GM18867 (cell line): Measurements from ENCODE around the gene SGMS2.
"Not testable (repeated sequence)": the region's sequence is repeated elsewhere in the genome, so short reads cannot be mapped to it uniquely, and the experiment has no call there.

Experiments used
- ATAC-seq: cut with Tn5 transposase; IDR thresholded peaks from one replicate; pipeline ENCODE4 v1.9.1; 2021; ENCODE audit warnings: mild to moderate bottlenecking, moderate library complexity; ENCODE audit not compliant: unreplicated experiment

SGMS2 gene

DNA sequence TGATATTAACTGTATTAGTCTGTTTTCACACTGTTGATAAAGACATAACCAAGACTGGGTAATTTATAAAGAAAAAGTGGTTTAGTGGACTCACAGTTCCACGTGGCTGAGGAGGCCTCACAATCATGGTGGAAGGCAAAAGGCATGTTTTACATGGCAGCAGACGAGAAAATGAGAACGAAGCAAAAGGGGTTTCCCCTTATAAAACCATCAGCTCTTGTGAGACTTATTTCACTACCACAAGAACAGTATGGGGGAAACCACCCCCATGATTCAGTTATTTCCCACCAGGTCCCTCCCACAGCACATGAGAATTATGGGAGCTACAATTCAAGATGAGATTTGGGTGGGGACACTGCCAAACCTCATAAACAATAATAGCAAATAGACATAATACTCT, 80.3 kb downstream of the SGMS2 start:
- not testable (repeated sequence) for ATAC-seq

DNA sequence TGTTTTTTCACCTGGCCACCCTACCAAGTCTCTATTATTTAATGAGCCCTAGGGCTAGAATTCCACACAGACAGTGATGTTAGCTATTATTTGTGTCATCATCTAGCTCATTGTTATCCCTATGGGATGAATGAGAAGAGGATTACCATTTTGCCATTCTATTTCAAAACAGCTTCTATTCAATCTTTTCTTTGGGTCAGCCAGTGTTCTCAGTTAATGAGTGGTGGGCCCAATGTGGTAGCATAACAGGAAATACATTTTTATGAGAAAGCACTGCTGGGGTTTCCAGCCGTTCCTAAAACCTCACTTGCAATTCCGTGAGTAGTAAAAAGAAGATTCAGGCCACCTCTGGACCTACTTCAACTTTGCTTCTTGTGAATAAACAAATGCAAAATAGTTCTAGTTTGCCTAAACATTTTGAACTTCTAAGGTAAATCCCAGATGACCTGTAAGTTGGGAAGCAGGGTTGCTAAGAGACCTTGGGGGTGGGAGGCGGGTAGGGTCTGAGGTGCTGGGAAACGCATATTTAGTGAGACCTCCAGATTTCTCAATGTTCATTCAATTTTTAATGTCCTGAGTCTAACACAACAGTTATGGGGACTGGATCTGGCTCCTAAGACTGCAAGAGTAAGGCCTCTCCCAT, 81.8 kb downstream of the SGMS2 start:
- ATAC-seq, result no peak

DNA sequence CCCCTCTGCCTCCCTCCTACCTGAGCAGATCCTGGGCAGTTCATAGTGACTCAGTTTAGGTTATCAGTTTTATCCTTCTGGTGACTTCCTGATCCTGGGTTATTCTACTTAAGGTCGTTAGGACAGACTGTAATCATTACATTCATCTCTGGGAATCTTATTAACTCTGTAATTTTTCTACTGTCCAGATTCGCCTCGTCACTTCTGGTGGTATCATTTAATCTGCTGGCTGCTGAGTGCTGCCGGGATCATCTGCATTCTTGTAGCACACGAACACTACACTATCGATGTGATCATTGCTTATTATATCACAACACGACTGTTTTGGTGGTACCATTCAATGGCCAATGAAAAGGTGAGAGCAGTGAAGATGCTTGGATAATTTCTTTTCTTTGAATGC, 83.6 kb downstream of the SGMS2 start:
- ATAC-seq, result no peak

DNA sequence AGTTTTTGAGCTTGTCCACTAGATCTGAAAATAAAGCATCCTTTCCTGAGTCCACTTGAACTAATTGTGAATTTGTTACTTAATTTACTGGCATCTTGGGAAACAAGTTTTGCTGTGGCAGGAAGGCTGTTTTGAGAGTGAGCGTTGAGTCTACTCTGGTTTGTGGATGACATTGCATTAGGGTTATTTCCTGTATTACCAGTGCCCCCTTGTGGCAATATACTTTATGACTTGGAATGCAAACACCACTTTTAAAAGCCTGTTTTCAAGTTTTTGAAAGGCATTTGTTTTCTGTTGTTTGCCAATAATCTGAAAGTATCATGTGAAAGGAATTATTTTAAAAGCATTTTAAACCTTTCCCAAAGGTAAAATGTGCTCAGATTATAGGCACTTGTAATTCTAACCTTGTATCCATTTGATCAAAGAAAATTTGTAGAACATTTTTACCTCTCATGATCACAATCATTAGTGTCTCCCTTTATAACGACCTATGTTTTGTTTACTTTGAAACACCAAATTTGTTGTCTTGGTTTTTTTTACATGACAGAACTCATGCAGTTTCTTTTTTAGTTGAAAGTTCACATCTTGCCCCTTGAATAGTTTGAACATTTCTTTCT, 88.7 kb downstream of the SGMS2 start:
- peak; percentile 97 for ATAC-seq

DNA sequence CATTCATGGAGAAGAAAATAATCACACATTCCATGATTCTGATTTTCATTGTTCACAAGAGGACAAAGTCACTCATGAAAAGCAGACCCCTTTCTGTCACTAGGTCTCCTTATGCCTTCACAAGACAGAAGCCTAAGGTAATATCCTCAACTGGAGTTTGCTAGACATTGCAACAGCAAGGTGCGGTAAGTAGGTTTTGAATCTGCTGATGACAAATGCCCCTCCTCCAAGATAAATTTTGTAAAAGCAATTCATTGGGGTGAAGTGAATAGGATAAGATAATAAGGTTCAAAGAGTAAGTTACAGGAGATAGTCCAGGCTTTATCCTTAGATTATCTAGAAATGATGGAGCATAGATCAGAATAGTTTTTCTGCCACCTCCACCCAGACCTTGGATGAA, 90.5 kb downstream of the SGMS2 start:
- ATAC-seq, result no peak

DNA sequence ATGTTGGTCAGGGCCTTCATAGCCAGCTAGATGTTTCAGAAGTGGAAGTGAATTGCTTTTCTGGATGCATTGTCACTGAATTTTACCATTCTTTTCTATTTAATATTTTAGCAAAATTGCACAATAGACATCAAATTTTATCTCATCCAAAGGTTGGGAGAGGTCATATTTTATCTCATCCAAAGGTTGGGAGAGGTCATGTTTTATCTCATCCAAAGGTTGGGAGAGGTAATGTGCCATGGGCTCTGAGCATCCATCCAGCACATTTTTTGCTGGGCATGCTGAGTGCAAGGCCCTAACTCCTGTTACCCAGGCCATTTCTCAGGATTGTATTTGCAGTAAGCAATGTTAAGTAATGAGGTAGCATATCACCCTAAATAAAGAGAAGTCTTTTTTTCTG, 91.9 kb downstream of the SGMS2 start:
- no peak for ATAC-seq

DNA sequence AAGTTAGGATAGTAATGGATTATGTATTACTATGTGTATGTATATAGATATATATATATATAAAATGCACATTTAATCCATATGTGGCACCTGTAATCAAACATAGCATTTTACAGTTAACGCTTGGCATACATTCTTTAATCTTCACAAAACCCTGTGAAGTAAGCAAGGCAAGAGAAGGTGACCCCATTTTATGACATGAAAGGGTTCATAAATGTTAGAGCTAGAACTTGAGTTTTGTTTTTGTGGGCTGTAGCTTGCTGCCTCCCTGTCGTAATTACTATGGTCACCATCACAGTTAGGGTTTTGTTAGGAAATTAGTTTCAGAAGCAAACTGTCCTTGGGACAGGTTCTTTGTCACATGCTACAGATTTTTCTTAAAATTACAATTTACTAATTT, 92.8 kb downstream of the SGMS2 start:
- no peak for ATAC-seq

DNA sequence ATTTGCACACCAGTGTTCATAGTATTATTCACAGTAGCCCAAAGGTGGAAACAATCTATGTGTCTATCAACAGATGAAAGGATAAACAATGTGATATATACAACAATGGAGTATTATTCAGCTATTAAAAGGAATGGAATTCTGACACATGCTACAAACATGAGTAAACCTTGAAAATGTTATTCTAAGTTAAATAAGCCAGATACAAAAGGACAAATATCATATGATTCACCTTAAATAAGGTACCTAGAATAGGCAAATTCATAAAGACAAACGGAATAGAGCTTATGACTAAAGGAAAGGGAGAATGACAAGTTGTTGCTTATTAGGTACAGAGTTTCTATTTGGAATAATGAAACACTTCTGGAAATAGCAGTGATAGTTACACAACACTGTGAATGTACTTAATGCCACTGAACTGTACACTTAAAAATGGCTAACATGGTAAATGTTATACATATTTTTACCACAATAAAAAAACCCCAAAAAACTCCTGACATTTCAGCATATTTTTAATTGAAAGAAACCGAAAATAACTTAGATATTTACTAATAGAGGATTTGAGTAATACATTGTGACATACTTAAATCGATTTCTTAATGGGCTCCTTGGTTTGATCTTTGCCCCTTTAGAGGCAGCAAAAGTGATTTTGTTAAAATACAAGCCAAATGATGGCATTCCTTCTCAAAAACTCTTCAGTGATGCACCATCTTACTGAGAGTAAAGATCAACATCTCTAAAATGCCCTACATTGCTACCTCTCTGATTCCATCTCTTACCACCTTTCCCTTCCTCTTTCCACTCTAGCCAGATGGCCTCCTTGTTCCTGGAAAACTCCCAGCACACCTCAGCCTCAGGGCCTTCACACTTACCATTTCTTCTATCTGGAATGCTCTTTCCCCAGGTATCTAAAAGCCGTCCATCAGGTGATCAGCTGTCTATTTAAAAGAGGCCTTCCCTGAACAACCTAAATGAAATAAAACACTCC, 98.0 kb downstream of the SGMS2 start:
- ATAC-seq, result no peak

DNA sequence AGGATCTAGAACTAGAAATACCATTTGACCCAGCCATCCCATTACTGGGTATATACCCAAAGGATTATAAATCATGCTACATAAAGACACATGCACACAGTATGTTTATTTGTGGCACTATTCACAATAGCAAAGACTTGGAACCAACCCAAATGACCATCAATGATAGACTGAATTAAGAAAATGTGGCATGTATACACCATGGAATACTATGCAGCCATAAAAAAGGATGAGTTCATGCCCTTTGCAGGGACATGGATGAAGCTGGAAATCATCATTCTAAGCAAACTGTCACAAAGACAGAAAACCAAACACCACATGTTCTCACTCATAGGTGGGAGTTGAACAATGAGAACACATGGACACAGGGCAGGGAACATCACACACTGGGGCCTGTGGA, 101.0 kb downstream of the SGMS2 start:
- not testable (repeated sequence) for ATAC-seq

DNA sequence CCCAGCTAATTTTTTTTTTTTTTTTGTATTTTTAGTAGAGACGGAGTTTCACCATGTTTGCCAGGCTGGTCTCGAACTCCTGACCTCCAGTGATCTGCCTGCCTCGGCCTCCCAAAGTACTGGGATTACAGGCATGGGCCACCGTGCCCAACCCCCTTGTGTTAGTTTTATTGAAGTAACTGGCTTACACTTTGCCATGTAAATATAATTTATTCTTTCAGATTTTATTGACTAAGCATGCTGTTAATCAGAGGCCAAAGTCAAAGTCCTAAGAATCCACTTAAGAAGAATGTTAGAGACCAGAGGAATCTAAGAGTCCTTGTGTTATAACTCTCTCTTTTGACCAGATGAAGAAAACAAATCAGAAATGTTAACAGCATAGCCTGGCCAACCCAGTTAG, 102.1 kb downstream of the SGMS2 start:
- ATAC-seq, result not testable (repeated sequence)

DNA sequence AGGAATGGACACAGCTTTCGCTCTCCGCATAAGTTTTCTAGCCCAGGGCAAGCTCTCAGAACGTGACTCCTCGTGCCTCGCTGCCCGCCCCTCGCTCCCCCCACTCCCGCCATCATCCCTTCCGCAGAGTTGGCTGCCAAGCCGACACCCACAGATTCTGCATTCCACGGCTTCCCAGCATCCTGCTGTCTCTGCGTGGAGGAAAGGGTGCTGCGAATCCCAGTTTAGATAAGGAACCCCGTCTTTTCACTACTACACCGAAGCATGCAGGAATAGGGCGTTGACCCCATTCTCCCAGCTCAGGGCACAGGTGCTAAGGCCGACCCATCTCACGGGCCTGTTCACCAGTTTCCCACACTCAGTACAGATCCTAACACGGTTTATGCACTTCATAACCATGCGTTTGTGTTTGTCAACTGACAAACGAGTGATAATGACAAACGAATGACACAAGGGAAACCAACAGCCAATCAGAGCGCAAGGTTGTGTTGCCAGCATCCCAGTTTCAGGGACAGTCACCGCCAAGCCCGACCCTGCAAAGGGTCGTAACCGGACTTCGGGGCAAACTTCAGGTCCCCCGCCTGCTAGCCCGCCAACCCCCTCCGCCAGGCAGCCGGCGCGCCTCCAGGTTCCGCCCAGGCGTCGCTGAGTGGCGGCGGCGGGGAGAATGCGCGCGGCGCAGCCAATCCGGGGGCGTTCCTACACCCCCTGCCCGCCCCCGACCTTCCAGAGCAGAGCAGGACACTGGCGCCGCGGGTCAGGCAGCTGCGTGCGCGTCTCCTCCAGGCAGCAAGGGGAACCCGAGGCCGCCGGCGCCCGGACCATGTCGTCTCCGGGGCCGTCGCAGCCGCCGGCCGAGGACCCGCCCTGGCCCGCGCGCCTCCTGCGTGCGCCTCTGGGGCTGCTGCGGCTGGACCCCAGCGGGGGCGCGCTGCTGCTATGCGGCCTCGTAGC, 106.4 kb downstream of the SGMS2 start, which contains the start of gene CYP2U1:
Gene CYP2U1 (plus strand): TSS at position 729 of the 954 bp plus-strand sequence. CDS start 95 bp downstream, at position 824.
- peak; percentile 94 for ATAC-seq

DNA sequence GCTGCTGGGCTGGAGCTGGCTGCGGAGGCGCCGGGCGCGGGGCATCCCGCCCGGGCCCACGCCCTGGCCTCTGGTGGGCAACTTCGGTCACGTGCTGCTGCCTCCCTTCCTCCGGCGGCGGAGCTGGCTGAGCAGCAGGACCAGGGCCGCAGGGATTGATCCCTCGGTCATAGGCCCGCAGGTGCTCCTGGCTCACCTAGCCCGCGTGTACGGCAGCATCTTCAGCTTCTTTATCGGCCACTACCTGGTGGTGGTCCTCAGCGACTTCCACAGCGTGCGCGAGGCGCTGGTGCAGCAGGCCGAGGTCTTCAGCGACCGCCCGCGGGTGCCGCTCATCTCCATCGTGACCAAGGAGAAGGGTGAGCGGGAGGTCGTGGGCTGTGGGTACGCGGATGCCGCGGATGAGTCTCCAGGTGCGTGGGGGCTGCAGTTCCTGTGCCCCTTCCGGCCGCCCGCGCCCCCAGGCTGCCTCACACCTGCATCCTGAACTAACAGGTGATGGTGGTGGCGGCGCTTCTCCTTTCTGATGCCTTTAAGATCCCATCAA, 107.1 kb downstream of the SGMS2 start:
- ATAC-seq, result peak; percentile 29

DNA sequence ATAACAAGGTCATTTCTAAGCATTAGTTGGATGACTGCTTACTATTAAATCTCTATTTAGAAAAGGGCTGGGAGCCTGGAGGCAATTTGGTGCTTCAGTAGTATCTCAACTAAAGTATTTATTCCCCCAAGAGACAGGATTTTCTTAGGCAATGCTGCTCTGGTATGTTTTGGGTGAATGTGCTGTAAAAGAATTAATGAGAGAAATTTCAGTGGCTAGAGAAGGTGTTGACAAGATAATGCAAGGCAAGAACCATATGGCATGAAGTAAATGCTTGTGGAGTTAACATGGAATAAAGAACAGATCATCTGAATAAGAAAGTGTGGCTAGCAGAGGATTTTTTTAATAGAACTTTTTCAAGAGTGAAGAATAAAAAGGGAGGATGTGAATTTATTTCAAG, 110.5 kb downstream of the SGMS2 start:
- ATAC-seq, result no peak

DNA sequence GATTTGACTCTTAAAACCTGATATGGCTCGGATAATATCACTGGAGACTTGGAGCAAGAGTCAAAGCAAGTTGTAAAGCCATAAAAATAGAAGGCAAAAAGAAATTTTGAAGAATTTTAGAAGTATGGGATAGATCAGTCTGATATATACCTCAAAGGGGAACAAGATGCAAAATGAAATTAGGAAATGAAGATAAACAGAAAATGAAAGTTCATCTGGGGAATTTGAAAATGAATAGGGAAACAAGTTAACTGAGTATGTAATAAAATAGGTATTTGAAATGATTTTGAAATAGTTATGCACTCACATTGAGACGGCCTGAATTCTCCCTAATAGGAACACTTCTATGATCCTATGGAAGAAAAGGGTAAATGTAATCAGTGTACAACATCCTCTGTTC, 112.3 kb downstream of the SGMS2 start:
- peak; percentile 59 for ATAC-seq

DNA sequence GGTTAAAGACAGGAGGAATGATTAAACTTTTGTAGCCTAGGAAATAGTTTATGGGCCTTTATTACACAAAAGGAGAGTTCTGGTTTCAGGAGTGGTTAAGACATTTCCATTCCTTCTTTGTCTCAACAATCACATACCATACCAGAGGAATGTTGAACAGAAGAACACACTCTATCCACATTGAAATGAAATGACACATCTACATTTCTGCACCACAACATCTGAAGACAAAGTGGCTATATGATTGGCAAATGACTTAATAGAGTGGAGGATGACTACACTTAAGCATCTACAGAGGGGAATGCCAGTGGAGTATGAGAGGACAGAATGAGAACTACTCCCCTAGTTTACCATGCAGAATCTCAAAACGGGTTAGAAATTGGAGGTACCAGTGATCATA, 114.6 kb downstream of the SGMS2 start:
- ATAC-seq, result no peak

DNA sequence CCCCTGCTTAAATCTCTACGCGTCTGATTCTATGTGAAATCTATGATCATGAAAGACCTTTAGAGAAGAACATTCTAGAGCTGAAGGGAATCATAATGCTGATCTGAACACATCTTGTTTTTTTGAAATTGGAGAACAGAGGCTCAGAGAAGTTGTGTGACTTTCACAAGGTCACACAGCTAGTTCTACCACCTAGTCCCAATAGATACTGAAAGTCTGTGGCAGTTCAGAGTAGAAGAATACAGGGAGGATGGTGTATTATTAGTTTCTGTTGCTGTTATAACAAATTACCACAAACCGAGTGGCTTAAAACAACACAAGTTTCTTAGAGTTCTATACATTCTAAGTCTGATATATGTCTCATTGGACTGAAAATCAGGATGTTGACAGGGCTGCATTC, 121.1 kb downstream of the SGMS2 start:
- no peak for ATAC-seq

DNA sequence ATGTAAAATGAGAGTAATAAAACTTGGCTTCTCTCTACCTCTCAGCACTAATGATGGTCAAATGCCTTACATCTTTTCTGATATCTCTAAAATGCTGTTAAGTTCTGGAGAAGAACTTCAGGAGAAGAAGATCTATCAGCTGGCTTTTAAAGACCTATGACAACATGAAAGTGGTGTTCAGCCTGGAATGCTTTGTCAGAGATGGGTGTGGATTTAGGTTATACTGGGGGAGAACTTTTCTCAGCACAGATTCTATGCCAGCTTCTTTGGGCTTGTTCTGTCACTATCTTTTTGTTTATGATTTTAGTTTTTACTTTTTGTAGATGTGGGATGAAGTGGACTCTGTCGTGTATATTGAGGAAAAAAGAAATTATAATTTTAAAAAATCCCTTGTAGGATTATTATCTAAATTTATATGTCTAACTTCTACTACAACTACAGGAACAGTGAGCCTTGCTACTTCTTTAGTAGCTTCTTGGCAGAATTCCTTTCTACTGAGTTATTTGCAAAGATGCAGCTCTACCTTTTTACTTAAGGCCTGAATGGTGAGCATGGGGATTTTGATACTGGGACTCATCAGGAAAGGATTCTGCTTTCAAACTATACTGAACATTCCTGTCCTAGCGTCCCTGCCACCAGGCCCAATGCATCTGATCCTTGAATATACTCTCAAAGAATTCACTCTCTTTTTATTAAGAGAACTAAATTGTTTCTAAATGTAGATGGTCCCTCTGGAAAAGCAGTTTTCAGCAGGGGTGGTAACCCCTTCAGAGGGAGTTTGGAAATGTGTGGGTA, 126.2 kb downstream of the SGMS2 start:
- ATAC-seq, result no peak

DNA sequence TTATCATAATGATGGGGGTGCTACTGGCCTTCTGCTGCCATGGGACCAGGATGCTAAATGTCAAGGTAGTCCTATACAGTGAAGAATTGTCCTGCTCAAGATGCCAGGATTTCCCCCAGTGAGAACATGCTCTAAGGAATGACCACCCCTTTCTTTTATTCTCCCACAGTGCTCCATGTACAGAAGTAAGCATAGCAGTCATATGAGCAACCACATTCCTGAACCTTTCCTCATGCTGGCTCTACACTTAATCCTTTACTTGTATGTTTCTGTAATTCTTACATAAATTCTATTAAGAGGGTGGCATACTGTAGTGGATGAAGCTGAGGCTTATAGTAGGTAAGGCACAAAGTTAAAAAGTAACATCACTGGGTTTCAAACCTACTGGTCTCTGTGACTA, 126.8 kb downstream of the SGMS2 start:
- no peak for ATAC-seq

DNA sequence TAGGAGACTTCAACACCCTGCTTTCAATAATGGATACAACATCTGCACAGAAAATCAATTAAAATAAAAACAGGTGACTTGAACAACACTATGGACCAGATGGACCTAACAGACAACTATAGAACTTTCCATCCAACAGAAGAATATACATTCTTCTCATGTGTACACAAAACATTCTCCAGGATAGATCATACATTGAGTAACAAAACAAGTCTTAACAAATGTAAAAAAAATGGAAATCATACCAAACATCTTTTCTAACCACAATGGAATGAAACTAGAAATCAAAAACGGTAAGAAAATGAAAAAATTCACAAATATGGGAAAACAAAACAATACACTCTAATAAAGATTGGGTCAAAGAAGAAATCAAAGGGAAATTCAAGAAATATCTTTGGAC, 131.3 kb downstream of the SGMS2 start:
- ATAC-seq, result no peak
